NAMALWA (cell line): ENCODE measurements around the gene KIF1B.
"Not testable (repeated sequence)": the region's sequence is repeated elsewhere in the genome, so short reads cannot be mapped to it uniquely, and the experiment has no call there.

Experiments
- DNase-seq: peaks from one replicate; pipeline ENCODE4 v3.0.0-alpha.2; 2015; ENCODE audit warnings: low spot score

The KIF1B gene

DNA sequence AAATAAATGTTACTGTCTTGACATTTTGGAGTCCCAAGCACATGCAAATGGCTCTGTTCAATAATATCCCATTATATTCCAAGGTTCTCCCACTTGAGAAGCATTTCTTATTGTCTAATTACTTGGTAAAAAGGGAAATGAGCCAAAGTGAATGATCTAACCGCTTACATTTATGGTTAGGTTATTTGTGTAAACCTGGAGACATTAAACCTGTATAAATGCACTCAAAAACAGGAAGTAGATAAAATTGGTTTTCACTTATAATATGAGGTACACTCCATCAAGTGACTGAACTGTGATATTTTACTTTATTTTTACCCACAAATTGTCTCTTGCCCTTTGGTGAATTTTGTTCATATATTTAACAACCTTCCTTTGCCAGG, 26.8 kb downstream of the KIF1B start:
- DNase-seq, result peak; percentile 33

DNA sequence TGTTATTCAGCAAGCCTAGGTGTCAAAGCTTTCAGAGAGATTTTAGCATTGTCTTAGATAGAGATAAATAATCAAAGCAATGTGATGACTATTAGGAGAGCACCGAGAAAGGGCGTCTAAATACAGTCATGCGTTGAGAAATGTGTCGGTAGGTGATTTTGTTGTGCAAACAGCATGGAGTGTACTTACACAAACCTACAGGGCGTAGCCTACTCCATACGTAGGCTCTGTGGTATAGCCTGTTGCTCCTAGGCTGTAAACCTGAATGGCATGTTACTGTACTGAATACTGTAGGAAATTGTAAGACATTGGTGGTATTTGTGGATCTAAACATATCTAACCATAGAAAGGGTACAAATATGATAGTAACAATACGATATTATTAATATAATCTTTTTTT, 31.8 kb downstream of the KIF1B start:
- DNase-seq, result no peak

- DNase-seq, result peak; percentile 25
Observed at GRCh38 chr1:10242811-10243210, 32.4 kb downstream of the KIF1B start.

DNA sequence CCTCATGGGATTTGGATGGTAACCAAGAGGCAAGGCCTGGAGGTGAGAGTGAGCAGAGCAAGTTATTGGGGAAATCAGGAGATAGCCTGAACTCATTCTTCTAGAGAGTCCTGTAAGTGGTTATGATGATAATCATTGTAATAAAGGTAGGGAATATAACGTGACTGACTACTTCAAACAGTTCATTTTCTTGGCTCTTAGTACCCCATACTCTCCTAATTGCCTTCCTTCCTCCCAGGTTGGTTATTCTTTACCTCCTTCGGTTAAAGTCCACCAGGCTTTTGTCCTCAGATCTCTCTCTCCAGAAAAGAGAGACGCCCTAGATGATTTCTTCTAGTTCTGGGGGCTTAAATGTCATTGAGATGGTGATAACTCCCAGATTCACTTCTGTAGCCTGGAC, 35.3 kb downstream of the KIF1B start:
- DNase-seq, result no peak

DNA sequence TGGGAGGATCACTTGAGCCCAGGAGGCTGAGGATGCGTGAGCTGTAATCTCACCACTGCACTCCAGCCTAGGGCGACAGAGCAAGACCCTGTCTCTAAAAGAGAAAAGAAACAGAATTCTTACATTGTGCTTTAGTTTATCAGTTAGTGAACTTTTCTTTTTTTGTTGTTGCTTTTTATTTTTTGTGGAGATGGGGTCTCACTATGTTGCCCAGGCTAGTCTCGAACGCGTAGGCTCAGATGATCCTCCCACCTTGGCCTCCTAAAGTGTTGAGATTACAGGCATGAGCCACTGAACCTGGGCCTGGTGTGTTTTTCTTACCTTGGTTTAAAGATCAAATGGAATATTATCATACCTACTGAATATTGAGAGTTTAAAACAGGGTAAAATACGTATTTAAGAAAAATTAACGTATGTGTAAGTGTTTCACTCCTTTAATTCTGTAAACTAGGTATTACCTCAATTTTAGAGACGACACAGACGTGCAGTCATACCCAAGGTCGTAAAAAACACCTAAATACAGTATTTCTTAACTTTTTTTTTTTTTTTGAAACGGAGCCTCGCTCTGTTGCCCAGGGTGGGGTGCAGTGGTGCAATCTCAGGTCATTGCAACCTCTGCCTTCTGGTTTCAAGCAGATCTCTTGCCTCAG, 39.6 kb downstream of the KIF1B start:
- DNase-seq, result no peak

- no peak for DNase-seq
Observed at GRCh38 chr1:10250663-10251062, 40.3 kb downstream of the KIF1B start.

DNA sequence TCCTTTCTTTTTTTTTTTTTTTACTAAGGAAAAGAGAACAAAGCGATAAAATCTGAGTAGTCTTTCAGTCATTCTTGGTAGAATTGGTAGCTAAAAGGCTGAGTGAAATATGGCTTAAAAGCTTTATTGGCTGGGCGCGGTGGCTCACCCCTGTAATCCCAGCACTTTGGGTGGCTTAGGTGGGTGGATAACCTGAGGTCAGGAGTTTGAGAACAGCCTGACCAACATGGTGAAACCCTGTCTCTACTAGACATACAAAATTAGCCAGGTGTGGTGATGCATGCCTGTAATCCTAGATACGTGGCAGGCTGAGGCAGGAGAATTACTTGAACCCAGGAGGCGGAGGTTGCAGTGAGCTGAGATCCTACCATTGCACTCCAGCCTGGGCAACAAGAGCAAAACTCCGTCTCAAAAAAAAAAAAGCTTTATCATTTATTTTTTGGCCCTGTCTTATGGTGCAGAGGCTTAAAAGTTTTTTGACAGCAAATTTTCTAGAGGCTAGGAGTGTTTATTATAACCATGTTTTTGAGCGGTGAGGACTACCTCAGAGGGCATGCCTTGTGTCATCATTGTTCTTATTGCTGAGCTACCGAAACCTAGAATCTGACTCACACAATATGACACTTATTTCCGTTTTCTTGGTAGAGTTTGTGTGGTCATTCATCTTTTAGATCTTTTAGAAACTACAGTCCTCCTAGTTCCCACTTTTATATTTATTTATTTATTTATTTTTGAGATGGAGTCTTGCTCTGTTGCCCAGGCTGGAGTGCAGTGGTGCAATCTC, 41.1 kb downstream of the KIF1B start:
- not testable (repeated sequence) for DNase-seq

DNA sequence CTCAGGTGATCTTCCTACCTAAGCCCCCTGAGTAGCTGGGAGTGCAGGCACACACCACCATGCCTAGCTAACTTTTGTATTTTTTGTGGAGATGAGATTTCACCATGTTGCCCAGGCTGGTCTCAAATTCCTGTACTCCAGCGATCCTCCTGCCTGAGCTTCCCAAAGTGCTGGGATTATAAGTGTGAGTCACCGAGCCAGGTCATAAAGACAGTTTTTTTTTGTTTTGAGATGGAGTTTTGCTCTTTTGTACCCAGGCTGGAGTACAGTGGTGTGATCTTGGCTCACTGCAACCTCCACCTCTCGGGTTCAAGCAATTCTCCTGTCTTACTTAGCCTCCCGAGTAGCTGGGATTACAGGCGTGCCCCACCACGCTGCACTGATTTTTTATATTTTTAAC, 42.1 kb downstream of the KIF1B start:
- no peak for DNase-seq

DNA sequence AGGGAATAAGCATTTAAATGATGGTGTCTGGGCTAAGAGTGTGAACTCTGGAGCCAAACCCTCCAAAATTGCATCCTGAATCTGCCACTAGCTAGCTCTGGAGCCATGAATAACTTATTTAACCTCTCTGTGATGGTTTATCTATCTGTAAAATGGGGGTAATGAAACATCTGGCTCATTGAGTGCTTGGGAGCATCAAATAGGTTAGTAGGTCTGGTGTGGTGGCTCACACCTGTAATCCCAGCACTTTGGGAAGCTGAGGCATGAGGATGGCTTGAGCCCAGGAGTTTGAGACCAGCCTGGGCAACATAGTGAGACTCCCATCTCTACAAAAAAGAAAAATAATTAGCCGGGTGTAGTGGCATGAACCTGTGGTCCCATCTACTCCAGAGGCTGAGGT, 42.8 kb downstream of the KIF1B start:
- DNase-seq, result no peak

GRCh38 chr1:10253755-10254154, 43.4 kb downstream of the KIF1B start:
- peak; percentile 71 for DNase-seq

- no peak for DNase-seq
Observed at GRCh38 chr1:10257851-10258250, 47.5 kb downstream of the KIF1B start.

DNA sequence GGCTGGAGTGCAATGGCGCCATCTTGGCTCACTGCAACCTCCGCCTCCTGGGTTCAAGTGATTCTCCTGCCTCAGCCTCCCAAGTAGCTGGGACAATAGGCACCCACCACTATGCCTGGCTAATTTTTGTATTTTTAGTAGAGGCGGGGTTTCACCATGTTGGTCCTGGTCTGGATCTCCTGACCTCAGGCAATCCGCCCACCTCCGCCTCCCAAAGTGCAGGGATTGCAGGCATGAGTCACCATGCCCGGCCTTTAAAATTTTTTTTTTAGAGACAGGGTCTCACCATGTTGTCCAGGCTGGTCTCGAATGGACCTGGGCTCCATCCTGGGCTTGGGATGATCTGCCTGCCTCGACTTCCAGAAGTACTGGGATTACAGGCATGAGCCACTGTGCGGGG, 49.2 kb downstream of the KIF1B start:
- DNase-seq, result not testable (repeated sequence)

GRCh38 chr1:10263450-10264082, 53.2 kb downstream of the KIF1B start:
- DNase-seq, result no peak

GRCh38 chr1:10265027-10265426, 54.7 kb downstream of the KIF1B start:
- DNase-seq, result no peak

- no peak for DNase-seq
Observed at GRCh38 chr1:10265900-10266299, 55.5 kb downstream of the KIF1B start.

GRCh38 chr1:10267319-10267718, 56.9 kb downstream of the KIF1B start:
- no peak for DNase-seq

- no peak for DNase-seq
Observed at GRCh38 chr1:10267921-10268320, 57.6 kb downstream of the KIF1B start.

GRCh38 chr1:10271090-10271489, 60.7 kb downstream of the KIF1B start:
- DNase-seq, result no peak

- no peak for DNase-seq
Observed at GRCh38 chr1:10271869-10272268, 61.5 kb downstream of the KIF1B start.

- DNase-seq, result no peak
Observed at GRCh38 chr1:10272274-10272673, 61.9 kb downstream of the KIF1B start.

GRCh38 chr1:10278880-10279279, 68.5 kb downstream of the KIF1B start:
- no peak for DNase-seq

GRCh38 chr1:10280439-10281350, 70.3 kb downstream of the KIF1B start:
- no peak for DNase-seq
